Large intestine (tissue), 3 donors: ENCODE data around the gene MOCS1. TPM values are rescaled to one million over a fixed set of nuclear protein-coding genes. Genes with fewer than 3 reads are reported as not detected.

Experiments used
- DNase-seq, 2 donors: peaks; one replicate each; pipeline versions ENCODE4 v3.0.0 to v3.0.0-alpha.2; 2013
- H3K27ac ChIP-seq: one replicate; pipeline ENCODE4 v1.5.1; 2013; ENCODE audit warnings: low read length
- H3K27me3 ChIP-seq: 2 replicates; pipeline ENCODE4 v1.6.1; 2013; ENCODE audit warnings: low read length; ENCODE audit not compliant: control insufficient read depth, insufficient read depth
- H3K36me3 ChIP-seq: 2 replicates; pipeline ENCODE4 v1.6.1; 2013; ENCODE audit warnings: low read length; ENCODE audit not compliant: control insufficient read depth, insufficient read depth
- H3K4me1 ChIP-seq: one replicate; pipeline ENCODE4 v1.6.1; 2013; ENCODE audit warnings: low read length; ENCODE audit not compliant: control insufficient read depth, insufficient read depth
- H3K4me3 ChIP-seq: one replicate; pipeline ENCODE4 v1.5.1; 2013; ENCODE audit warnings: low read length
- H3K9me3 ChIP-seq: one replicate; pipeline ENCODE4 v1.6.1; 2013; ENCODE audit warnings: mild to moderate bottlenecking, low read depth, low read length, moderate library complexity; ENCODE audit not compliant: control insufficient read depth
- WGBS: methylation state at CpG from one replicate; pipeline ENCODE4 v1.1.5; 2013; ENCODE audit warnings: low lambda C conversion rate; ENCODE audit not compliant: insufficient coverage; 5-methylcytosine and 5-hydroxymethylcytosine counted together
- polyA plus RNA-seq: library from polyadenylated mRNA; unstranded; fragments of 120-200 nt; gene quantifications from one replicate; pipeline ENCODE4 v1.2.1, GENCODE V29; 2013

MOCS1 gene
- polyA plus RNA-seq, 1 donor, result 14.6 TPM

DNA sequence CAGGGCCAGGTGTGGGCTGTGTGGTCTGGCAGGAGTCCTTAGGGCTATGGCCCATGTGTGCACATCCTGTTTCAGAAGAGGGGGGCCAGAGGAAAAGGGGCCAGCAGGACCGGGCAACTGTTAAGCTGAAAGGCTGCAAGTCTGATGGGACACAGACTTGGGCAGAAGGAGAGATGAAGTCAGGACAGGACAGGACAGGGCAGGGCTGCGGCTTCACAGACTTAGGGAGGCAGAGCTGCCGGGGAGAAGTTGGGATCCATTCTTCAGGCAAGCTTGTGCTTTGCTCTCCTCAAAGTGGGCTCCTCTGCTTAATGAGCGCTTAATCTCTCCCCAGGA is 28.7 kb downstream of the MOCS1 start:
- peaks cover 45% of the 10 kb centered on the region for H3K36me3 ChIP-seq

DNA sequence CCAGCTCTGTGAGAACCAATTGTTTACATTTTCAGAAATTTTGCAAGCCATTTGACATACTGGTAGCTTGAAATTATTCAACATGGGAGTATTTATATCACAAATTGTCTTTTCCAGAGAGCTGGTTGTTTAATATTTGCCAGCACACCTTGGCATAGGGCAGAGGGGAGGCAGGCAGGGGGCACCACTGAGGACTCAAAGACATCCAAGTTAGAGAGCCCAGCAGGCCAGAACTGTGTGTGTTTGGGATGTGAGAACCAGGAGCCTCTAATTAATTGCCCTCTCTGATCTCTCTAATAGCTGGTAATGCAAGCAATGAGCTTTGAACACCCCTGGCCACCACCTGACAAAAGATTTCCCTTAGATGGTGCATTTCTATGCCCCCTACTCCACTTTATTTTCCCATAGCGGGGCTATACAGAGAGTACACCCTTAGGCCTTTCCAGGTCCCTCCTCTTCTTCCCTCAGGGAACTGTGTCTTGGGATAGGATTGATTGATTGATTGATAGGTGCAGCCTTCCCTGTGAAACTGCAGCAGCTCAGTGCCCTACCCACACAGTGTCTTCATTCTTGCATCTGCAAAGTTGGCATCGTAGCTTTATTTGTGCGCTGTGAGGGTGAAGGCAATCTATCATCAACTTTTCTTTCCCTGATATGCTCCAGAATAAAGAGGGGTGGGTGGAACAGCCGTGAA is 29.2 kb downstream of the MOCS1 start:
- WGBS, result no CpG with 5 or more reads among the region's 4 CpGs
- no peak for DNase-seq
- Histone ChIP-seq H3K4me3 (no peak overlapping the region), H3K36me3 (peaks cover 46% of the 10 kb centered on the region), H3K27me3 (no peaks in the 10 kb centered on the region), H3K27ac (no peak overlapping the region), H3K4me1 (peaks cover 15% of the 10 kb centered on the region), H3K9me3 (no peaks in the 10 kb centered on the region)

More for the DNA sequence above, 28.7 kb downstream of the MOCS1 start:
- no peak for DNase-seq
- Histone ChIP-seq H3K27ac (no peak overlapping the region), H3K4me1 (peaks cover 15% of the 10 kb centered on the region), H3K4me3 (no peak overlapping the region), H3K9me3 (no peaks in the 10 kb centered on the region), H3K27me3 (no peaks in the 10 kb centered on the region)
- no CpG with 5 or more reads among the region's 4 CpGs for WGBS

DNA sequence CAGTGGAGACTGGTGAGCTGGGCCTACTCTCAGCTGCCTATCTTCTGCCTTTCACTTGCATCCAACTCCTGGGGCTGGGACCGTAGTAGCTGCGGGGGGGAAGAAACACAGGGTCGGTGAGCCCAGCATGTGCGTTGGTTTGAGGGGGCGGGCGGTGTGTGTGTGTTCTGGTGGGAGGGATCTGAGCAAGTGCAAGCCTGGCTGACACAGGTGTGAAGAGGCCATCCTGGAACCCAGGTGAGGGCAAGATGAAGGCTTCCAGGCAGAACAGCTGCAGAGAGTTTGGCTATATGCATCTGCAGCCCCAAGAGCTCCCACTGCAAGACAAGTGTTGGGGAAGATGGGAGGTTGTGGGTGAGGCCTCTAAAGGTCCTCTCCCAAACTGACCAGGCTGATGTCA is 30.6 kb downstream of the MOCS1 start:
- no peak for DNase-seq
- WGBS, result no CpG with 5 or more reads among the region's 6 CpGs
- peaks cover 44% of the 10 kb centered on the region for H3K36me3 ChIP-seq

DNA sequence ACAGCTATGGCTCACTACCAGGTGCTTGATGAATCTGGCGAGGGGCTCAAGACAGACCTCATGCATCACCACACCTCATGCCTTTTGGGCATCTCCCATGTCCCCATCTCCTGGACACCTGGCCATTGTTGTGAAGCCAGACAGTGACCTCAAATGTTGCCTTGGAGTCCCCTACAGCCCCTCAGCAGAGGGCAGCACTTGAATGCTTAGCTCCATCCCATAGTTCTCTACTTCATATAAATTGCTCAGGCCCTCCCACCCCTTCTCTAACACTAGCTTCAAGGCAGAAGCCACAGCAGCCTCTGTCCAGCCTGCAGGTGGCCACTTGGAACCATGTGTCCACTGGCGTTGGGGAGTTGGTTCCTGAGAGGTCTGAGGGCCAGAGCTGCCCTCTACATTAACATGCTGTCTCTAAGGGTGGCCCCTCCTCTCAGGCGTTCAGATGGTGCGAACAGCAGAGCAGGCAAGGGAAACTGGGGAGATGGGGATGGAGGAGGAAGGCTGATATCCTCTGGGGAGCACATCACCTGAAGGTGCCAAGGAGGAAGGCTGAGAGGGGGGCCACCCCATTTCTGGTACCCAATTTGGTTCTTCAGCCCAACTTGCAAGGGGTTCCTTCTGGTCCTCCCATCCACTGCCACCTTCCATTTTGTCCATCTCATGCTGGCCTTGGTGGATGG is 31.3 kb downstream of the MOCS1 start:
- peaks cover 41% of the 10 kb centered on the region for H3K36me3 ChIP-seq
- WGBS, result 100% methylated on average over 1 of the region's 4 CpGs

More for the DNA sequence above, 30.6 kb downstream of the MOCS1 start:
- H3K9me3 ChIP-seq, result no peaks in the 10 kb centered on the region
- H3K4me1 ChIP-seq, result peaks cover 15% of the 10 kb centered on the region
- H3K4me3 ChIP-seq, result no peak overlapping the region
- H3K27ac ChIP-seq, result no peak overlapping the region
- no peaks in the 10 kb centered on the region for H3K27me3 ChIP-seq

DNA sequence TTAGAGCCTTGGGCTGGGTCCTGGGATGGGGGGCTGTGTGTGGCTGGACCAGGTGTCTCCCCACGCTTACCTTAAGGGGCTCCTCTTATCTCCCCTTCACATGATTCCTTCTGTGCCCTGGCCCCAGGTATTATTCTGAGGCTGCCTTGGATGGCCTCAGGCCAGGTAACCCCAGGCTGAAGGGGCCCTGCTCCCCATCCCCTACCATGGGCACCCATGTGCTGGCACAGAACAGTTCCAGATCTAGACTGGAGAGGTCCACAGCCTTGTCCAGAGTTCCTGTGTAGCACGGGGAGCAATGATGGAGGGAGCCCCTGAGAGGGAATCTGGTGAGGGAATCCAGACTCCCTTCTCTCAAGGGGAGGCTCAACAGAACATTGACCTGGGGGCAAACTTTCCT is 32.1 kb downstream of the MOCS1 start:
- Histone ChIP-seq H3K9me3 (no peaks in the 10 kb centered on the region), H3K4me3 (no peak overlapping the region), H3K36me3 (peaks cover 39% of the 10 kb centered on the region), H3K27me3 (no peaks in the 10 kb centered on the region), H3K27ac (no peak overlapping the region), H3K4me1 (peaks cover 15% of the 10 kb centered on the region)
- DNase-seq, result no peak
- no CpG with 5 or more reads among the region's 2 CpGs for WGBS

More for the DNA sequence above, 31.3 kb downstream of the MOCS1 start:
- no peaks in the 10 kb centered on the region for H3K27me3 ChIP-seq
- no peak overlapping the region for H3K27ac ChIP-seq
- H3K4me3 ChIP-seq, result no peak overlapping the region
- no peaks in the 10 kb centered on the region for H3K9me3 ChIP-seq
- peaks cover 15% of the 10 kb centered on the region for H3K4me1 ChIP-seq
- DNase-seq, result no peak

DNA sequence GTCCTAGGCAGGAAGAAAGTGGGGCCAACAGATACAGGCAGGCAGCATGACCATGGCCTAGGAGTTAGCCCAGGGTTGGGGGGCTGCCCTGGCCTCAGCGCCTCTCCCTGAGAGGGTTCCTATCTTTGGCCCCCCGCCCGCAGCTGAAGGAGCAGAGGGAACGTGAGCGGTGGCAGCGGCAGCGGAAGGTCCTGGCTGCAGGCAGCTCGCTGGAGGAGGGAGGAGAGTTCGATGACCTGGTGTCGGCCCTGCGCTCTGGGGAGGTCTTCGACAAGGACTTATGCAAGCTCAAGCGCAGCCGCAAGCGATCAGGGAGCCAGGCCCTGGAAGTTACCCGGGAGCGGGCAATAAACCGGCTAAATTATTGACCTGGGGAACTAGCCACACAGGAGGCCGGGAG is 32.6 kb downstream of the MOCS1 start:
- H3K27me3 ChIP-seq, result no peaks in the 10 kb centered on the region
- H3K36me3 ChIP-seq, result peaks cover 35% of the 10 kb centered on the region
- no CpG with 5 or more reads among the region's 19 CpGs for WGBS

DNA sequence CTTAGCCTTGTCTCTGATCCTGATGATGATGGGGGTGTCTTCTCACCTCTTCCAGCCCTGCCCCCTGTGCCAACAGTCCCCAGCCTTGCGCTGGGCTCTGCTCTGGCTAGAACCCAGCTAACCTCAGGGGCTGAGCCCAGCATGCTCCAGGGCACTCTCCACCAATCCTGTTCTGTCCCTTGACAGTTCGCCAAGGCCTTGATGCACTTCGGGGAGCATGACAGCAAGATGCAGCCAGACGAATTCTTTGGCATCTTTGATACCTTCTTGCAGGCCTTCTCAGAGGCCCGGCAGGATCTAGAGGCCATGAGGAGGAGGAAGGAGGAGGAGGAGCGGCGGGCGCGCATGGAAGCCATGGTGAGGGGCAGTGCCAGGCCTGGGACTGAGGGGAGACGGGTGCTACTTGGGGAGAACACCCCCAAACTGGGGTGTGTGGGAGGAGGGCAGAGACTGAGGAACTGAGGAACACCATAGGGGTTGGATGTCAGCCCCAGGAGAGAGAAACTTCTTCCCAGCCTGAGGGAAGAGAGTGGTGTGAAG is 33.1 kb downstream of the MOCS1 start:
- Histone ChIP-seq H3K27me3 (no peaks in the 10 kb centered on the region), H3K9me3 (no peaks in the 10 kb centered on the region), H3K4me1 (peaks cover 15% of the 10 kb centered on the region), H3K36me3 (peaks cover 33% of the 10 kb centered on the region), H3K4me3 (no peak overlapping the region), H3K27ac (no peak overlapping the region)
- WGBS, result no CpG with 5 or more reads among the region's 10 CpGs
- no peak for DNase-seq

More for the DNA sequence above, 32.6 kb downstream of the MOCS1 start:
- Histone ChIP-seq H3K4me1 (peaks cover 15% of the 10 kb centered on the region), H3K9me3 (no peaks in the 10 kb centered on the region), H3K4me3 (no peak overlapping the region), H3K27ac (no peak overlapping the region)
- peak; percentile 46 to 79 for DNase-seq

DNA sequence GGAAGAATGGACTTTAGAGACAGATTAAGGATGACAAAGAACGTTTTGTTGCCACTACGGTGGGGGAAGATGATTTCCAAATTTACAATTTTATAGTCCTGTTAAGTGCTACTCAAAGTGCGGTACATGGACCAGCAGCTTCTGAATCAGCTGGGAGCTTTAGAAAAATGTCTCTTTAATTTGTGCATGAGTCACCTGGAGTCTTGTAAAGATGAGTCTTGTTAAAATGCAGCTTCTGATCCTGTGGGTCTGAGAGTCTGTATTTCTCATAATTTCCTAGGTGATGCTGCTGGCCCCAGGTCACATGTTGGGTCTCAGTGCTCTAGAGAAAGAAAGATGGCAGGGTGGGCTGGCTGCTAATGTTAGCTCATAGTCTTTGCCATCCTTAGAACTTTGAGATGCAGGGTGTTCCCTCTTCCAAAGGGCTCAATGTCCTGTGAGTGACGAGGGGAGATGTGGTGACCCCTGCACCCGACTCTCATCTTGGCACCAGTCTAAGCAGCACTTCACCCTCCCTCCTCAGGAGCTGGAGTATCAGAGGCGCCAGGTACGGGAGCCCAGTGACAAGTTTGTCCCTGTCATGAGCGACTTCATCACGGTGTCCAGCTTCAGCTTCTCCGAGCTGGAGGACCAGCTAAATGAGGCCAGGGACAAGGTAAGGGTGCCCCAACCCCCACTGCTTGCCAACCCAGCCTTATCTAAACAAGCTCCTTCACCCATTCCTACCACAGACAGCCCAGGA is 34.5 kb downstream of the MOCS1 start:
- peaks cover 15% of the 10 kb centered on the region for H3K4me1 ChIP-seq

DNA sequence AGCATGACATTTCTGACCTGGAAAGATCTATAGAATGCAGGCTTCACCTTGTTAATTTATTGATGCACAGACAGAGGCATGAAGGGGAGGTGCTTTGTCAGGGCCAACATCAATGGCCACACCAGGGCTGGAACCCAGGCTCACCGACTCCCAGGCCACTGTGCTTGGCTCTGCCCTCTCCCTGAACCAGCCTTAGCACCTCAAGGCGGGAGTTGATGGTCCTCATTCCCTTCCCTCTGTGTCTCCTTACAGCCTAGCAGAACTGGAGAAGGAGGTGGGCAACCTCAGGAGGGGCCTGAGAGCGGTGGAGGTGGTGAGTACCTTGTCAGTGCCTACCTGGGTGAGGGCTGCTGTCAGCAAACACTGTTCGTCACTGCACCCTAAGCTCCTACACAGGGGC is 35.6 kb downstream of the MOCS1 start:
- Histone ChIP-seq H3K9me3 (no peaks in the 10 kb centered on the region), H3K36me3 (peaks cover 22% of the 10 kb centered on the region), H3K27me3 (no peaks in the 10 kb centered on the region), H3K4me3 (no peak overlapping the region), H3K4me1 (peaks cover 15% of the 10 kb centered on the region), H3K27ac (no peak overlapping the region)
- DNase-seq, result no peak
- whole genome bisulfite sequencing, result no CpG with 5 or more reads among the region's 4 CpGs

More for the DNA sequence above, 34.5 kb downstream of the MOCS1 start:
- no peak for DNase-seq
- H3K9me3 ChIP-seq, result no peaks in the 10 kb centered on the region
- H3K27ac ChIP-seq, result no peak overlapping the region
- WGBS, result no CpG with 5 or more reads among the region's 10 CpGs
- H3K27me3 ChIP-seq, result no peaks in the 10 kb centered on the region
- peaks cover 22% of the 10 kb centered on the region for H3K36me3 ChIP-seq
- no peak overlapping the region for H3K4me3 ChIP-seq

DNA sequence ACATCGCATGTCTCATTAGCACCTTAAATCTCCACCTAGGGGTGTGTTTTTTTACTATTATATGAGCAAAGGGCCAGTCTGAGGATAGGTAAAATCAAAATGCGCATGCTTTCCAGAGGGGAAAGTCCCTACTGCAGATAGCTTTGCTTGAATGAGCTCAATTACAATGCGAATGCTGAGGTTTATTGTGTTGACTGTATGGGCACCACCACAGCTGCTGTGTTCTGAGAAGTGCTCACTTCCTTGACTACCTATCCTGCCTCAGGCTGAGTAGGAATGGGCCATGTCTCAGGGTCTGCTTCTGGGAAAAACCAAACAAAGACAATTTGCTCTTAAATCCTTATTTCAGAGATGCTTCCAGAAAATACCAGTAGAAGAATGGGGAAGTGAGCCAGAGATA is 36.6 kb downstream of the MOCS1 start:
- H3K36me3 ChIP-seq, result peaks cover 20% of the 10 kb centered on the region
- DNase-seq, result peak in 1 of 2 donors; percentile 43
- H3K27me3 ChIP-seq, result no peaks in the 10 kb centered on the region
- H3K4me1 ChIP-seq, result peaks cover 15% of the 10 kb centered on the region
- no peaks in the 10 kb centered on the region for H3K9me3 ChIP-seq
- no peak overlapping the region for H3K27ac ChIP-seq
- no CpG with 5 or more reads among the region's 3 CpGs for WGBS
- no peak overlapping the region for H3K4me3 ChIP-seq
